Endothelial cell of umbilical vein (primary cell): ENCODE results near the gene AICDA. TPM values are rescaled to one million over a fixed set of nuclear protein-coding genes. Genes with fewer than 3 reads are reported as not detected.

Experiments used
- BruUV-seq: library from RNA; stranded (reverse); fragments of 400-500 nt; replicated peaks from 2 replicates; lab custom pipeline; 2021; lab: Mats Ljungman, UMichigan
- CTCF ChIA-PET: fragments of 300-600, 350-600 bp; sonication (Branson Sonifier 250); formaldehyde crosslinking; loops from one replicate; lab custom pipeline; 2021; ENCODE audit warnings: antibody characterized with exemption, inconsistent platforms; lab: Charles Lee
- POLR2A ChIA-PET: fragments of 300-600, 350-600 bp; sonication (Branson Sonifier 250); formaldehyde crosslinking; loops from one replicate; lab custom pipeline; 2021; ENCODE audit warnings: antibody characterized with exemption, inconsistent platforms; lab: Charles Lee
- DNase-seq: peaks from one replicate; pipeline ENCODE4 v3.0.0-alpha.2; 2011; ENCODE audit warnings: low read depth, low spot score
- FAIRE-seq: peaks from 2 replicates; lab custom pipeline; 2011; peaks lifted over from hg19 to GRCh38; lab: Jason Lieb, UNC
- H2AFZ ChIP-seq: 2 replicates; pipeline ENCODE4 v1.6.0; 2012; ENCODE audit warnings: low read depth, low read length, control low read depth, inconsistent platforms
- H3K27ac ChIP-seq: 2 replicates; pipeline ENCODE4 v1.5.1; 2011; ENCODE audit warnings: low read depth, mild to moderate bottlenecking, control low read depth, low read length, moderate library complexity; ENCODE audit not compliant: insufficient read depth
- H3K27me3 ChIP-seq, 2 experiments: 2 replicates each; pipeline versions ENCODE4 v1.6.0 to v1.6.1; 2011; ENCODE audit warnings: low read length in 2 of 2, mixed read lengths in 1 of 2; ENCODE audit not compliant: control insufficient read depth in 2 of 2, insufficient read depth in 2 of 2
- H3K36me3 ChIP-seq, 2 experiments: 2 replicates in 1 of 2; 3 replicates in 1 of 2; pipeline ENCODE4 v1.5.1; 2011; ENCODE audit warnings: low read length in 2 of 2, mild to moderate bottlenecking in 1 of 2, moderate library complexity in 1 of 2; ENCODE audit not compliant: control insufficient read depth in 2 of 2, insufficient read depth in 2 of 2; ENCODE audit errors: extremely low read depth in 1 of 2
- H3K4me1 ChIP-seq: 3 replicates; pipeline ENCODE4 v1.5.1; 2011; ENCODE audit warnings: mild to moderate bottlenecking, low read length; ENCODE audit not compliant: control insufficient read depth, insufficient read depth; ENCODE audit errors: extremely low read depth
- H3K4me2 ChIP-seq: 2 replicates; pipeline ENCODE4 v1.6.1; 2011; ENCODE audit warnings: low read length, control low read depth, mixed read lengths; ENCODE audit not compliant: insufficient read depth
- H3K4me3 ChIP-seq, 3 experiments: fragments of 200-600 bp in 1 of 3; sonication (generic), shearing (Covaris generic) in 1 of 3; replicated peaks in 1 of 3; 2 replicates each; pipeline ENCODE4 v1.5.1; 2011 to 2016; ENCODE audit warnings: control low read depth in 3 of 3, low read length in 3 of 3, mild to moderate bottlenecking in 2 of 3, inconsistent platforms in 1 of 3, low read depth in 1 of 3, moderate library complexity in 1 of 3; ENCODE audit not compliant: insufficient read depth in 1 of 3
- H3K79me2 ChIP-seq: 2 replicates; pipeline ENCODE4 v1.6.0; 2012; ENCODE audit warnings: low read length, inconsistent platforms; ENCODE audit not compliant: control insufficient read depth, insufficient read depth
- H3K9ac ChIP-seq: replicated peaks from 2 replicates; pipeline ENCODE3; 2011; ENCODE audit warnings: low read length, control low read depth; ENCODE audit not compliant: insufficient read depth; ENCODE audit errors: extremely low read depth
- H3K9me1 ChIP-seq: replicated peaks from 3 replicates; pipeline ENCODE4 v1.6.0; 2011; ENCODE audit warnings: mild to moderate bottlenecking, low read length; ENCODE audit not compliant: control insufficient read depth, insufficient read depth; ENCODE audit errors: extremely low read depth
- H3K9me3 ChIP-seq: replicated peaks from 2 replicates; pipeline ENCODE4 v1.5.1; 2012; ENCODE audit warnings: low read length, inconsistent platforms; ENCODE audit not compliant: control insufficient read depth, insufficient read depth
- H4K20me1 ChIP-seq: replicated peaks from 2 replicates; pipeline ENCODE3; 2011; ENCODE audit warnings: mild to moderate bottlenecking, low read length; ENCODE audit not compliant: control insufficient read depth, insufficient read depth; ENCODE audit errors: extremely low read depth
- CTCF ChIP-seq, 2 donors: IDR thresholded peaks; 1 replicate in 1 of 2; 2 replicates in 1 of 2; pipeline ENCODE4 v1.5.1; 2011; ENCODE audit warnings: low read length in 2 of 2, mild to moderate bottlenecking in 2 of 2, moderate library complexity in 2 of 2, control low read depth in 1 of 2, inconsistent platforms in 1 of 2, low read depth in 1 of 2; ENCODE audit not compliant: insufficient read depth in 1 of 2; ENCODE audit errors: extremely low read depth in 1 of 2
- EZH2 ChIP-seq: IDR thresholded peaks from 2 replicates; pipeline ENCODE4 v1.6.1; 2012; ENCODE audit warnings: borderline replicate concordance, low read depth, mild to moderate bottlenecking, moderate library complexity, low read length, inconsistent platforms; ENCODE audit not compliant: severe bottlenecking
- FOS ChIP-seq: IDR thresholded peaks from 2 replicates; pipeline ENCODE4 v1.6.1; 2011; ENCODE audit warnings: mild to moderate bottlenecking, low read length, moderate library complexity, borderline replicate concordance; ENCODE audit not compliant: insufficient read depth
- GATA2 ChIP-seq: IDR thresholded peaks from 2 replicates; pipeline ENCODE4 v1.7.0; 2011; ENCODE audit warnings: low read depth, mild to moderate bottlenecking, moderate library complexity, mixed read lengths, low read length; ENCODE audit not compliant: insufficient read length, insufficient read depth
- JUN ChIP-seq: IDR thresholded peaks from 2 replicates; pipeline ENCODE4 v1.6.1; 2011; ENCODE audit warnings: borderline replicate concordance, low read depth; ENCODE audit not compliant: insufficient read length, insufficient read depth
- MAX ChIP-seq: IDR thresholded peaks from 2 replicates; pipeline ENCODE4 v1.6.1; 2011; ENCODE audit not compliant: insufficient read depth, insufficient read length
- MYC ChIP-seq: IDR thresholded peaks from one replicate; pipeline ENCODE4 v1.6.1; 2011; ENCODE audit warnings: mild to moderate bottlenecking, low read depth, low read length
- POLR2A ChIP-seq: IDR thresholded peaks from 2 replicates; pipeline ENCODE4 v1.6.1; 2012; ENCODE audit warnings: low read depth, mild to moderate bottlenecking, control low read depth, low read length
- POLR2AphosphoS5 ChIP-seq: IDR thresholded peaks from 2 replicates; pipeline ENCODE4 v1.6.1; 2012; ENCODE audit warnings: low read depth, mild to moderate bottlenecking, control low read depth, low read length, moderate library complexity; ENCODE audit not compliant: insufficient read depth
- dilution Hi-C: fragments of 300-500 bp; cut with MboI; formaldehyde crosslinking; loops from one replicate; pipeline ENCODE4 v1.15.0; 2019; ENCODE audit warnings: low sequenced_read_pairs; ENCODE audit not compliant: extremely low pct_ligation_motif_present
- intact Hi-C: fragments of 100-400 bp; cut with micrococcal nuclease; formaldehyde crosslinking; loops from one replicate; pipeline ENCODE4 v1.10.0; 2022
- polyA plus RNA-seq, 4 experiments: library from polyadenylated mRNA; depleted of rRNA in 3 of 4; stranded (reverse) in 3 of 4; unstranded in 1 of 4; fragments of >200 nt; gene quantifications; 2 replicates each; pipeline versions ENCODE4 v1.2.1 to v1.2.3, GENCODE V29; 2011 to 2012; ENCODE audit warnings: missing spikeins in 1 of 4
- total RNA-seq: library from RNA; stranded (reverse); gene quantifications from 2 replicates; pipeline ENCODE4 v1.2.3, GENCODE V29; 2021

AICDA gene
- total and polyA plus RNA-seq, 2 donors (not counting 3 experiments of a cell fraction or from before 2014, with no cell fraction given) = not detected

GRCh38 chr12:8603856-8604255, 8.8 kb downstream of the AICDA start:
- Histone ChIP-seq H3K4me3 (no peak overlapping the region), H3K27ac (no peak overlapping the region), H3K4me2 (no peak overlapping the region), H3K27me3 (peaks cover 4 to 11% of the 10 kb centered on the region in 2 experiments), H3K79me2 (no peaks in the 10 kb centered on the region), H3K9me1 (no peaks in the 10 kb centered on the region), H3K4me1 (no peaks in the 10 kb centered on the region), H2AFZ (no peak overlapping the region), H3K9me3 (no peaks in the 10 kb centered on the region), H4K20me1 (no peaks in the 10 kb centered on the region), H3K36me3 (no peaks in the 10 kb centered on the region), H3K9ac (no peak overlapping the region)
- no peak for DNase-seq
- ChIA-PET CTCF (no interaction called here), POLR2A (no interaction called here)
- no TSS peak for BruUV-seq
- intact Hi-C loops (no loop called here), dilution Hi-C loops (no loop called here)
- no peak for TF ChIP-seq FOS
- no peak for FAIRE-seq

- Histone ChIP-seq H3K9me3 (no peaks in the 10 kb centered on the region), H4K20me1 (no peaks in the 10 kb centered on the region), H3K4me1 (no peaks in the 10 kb centered on the region), H3K9ac (no peak overlapping the region), H3K27me3 (peaks cover 4 to 11% of the 10 kb centered on the region in 2 experiments), H3K9me1 (no peaks in the 10 kb centered on the region), H3K27ac (no peak overlapping the region), H2AFZ (no peak overlapping the region), H3K79me2 (no peaks in the 10 kb centered on the region), H3K4me2 (no peak overlapping the region), H3K36me3 (no peaks in the 10 kb centered on the region), H3K4me3 (no peak overlapping the region)
- no peak for DNase-seq
- ChIA-PET POLR2A (no interaction called here), CTCF (interaction anchor here (2.3 kb wide), 1 partner anchor 59 kb away, joined by 15 read pairs; no protein-coding TSS in a partner anchor)
- BruUV-seq = no TSS peak
- FAIRE-seq = no peak
- dilution Hi-C loops (no loop called here), intact Hi-C loops (no loop called here)
- TF ChIP-seq POLR2A (no peak), JUN (no peak), EZH2 (no peak), POLR2AphosphoS5 (no peak), MYC (no peak), MAX (no peak), CTCF (IDR thresholded peaks at IDR 0.05; ENCODE audit: extremely low read depth in 1 of 2, insufficient read depth in 1 of 2, low read depth in 1 of 2, low read length in 2 of 2) (no peak), FOS (no peak), GATA2 (no peak)
These were observed 9.4 kb downstream of the AICDA start for GRCh38 chr12:8603286-8603685.
